H1 (cell line): ENCODE results near the gene GNAT1. TPM values are rescaled to one million over a fixed set of nuclear protein-coding genes. Genes with fewer than 3 reads are reported as not detected.
A peak's percentile ranks its signal among the peaks of the same experiment; 100 is the strongest.

Experiments used
- CTCF ChIA-PET: fragments of 300-600 bp; sonication (Branson Sonifier 250); formaldehyde crosslinking; loops from one replicate; lab custom pipeline; 2021; ENCODE audit not compliant: partially characterized antibody; lab: Charles Lee
- POLR2A ChIA-PET: fragments of 300-600 bp; sonication (Branson Sonifier 250); formaldehyde crosslinking; loops from one replicate; lab custom pipeline; 2021; ENCODE audit warnings: inconsistent platforms; ENCODE audit not compliant: partially characterized antibody; lab: Charles Lee
- DNase-seq, 2 experiments: peaks; one replicate each; pipeline versions ENCODE4 v3.0.0 to v3.0.0-alpha.2; 2010 to 2022; ENCODE audit warnings: low spot score in 2 of 2, low read depth in 1 of 2, mixed read lengths in 1 of 2
- FAIRE-seq: peaks from 2 replicates; lab custom pipeline; 2011; peaks lifted over from hg19 to GRCh38; lab: Jason Lieb, UNC
- H2AFZ ChIP-seq: 2 replicates; pipeline ENCODE4 v1.8.1; 2012; ENCODE audit warnings: low read length, inconsistent platforms
- H2AK5ac ChIP-seq: 2 replicates; pipeline ENCODE4 v1.6.1; 2013; ENCODE audit warnings: low read depth, low read length
- H2BK120ac ChIP-seq: replicated peaks from 2 replicates; pipeline ENCODE3; 2013; ENCODE audit warnings: low read depth, low read length, inconsistent platforms
- H2BK12ac ChIP-seq: 2 replicates; pipeline ENCODE4 v1.6.1; 2013; ENCODE audit warnings: low read depth, low read length
- H2BK15ac ChIP-seq: 2 replicates; pipeline ENCODE4 v1.6.1; 2013; ENCODE audit warnings: low read length
- H2BK20ac ChIP-seq: 2 replicates; pipeline ENCODE4 v1.6.1; 2013; ENCODE audit warnings: low read length
- H2BK5ac ChIP-seq: 2 replicates; pipeline ENCODE4 v1.6.1; 2013; ENCODE audit warnings: low read depth, low read length
- H3K14ac ChIP-seq: 2 replicates; pipeline ENCODE4 v1.6.1; 2013; ENCODE audit warnings: inconsistent platforms; ENCODE audit not compliant: insufficient read length
- H3K18ac ChIP-seq: 2 replicates; pipeline ENCODE4 v1.6.1; 2013; ENCODE audit warnings: low read length; ENCODE audit errors: extremely low read depth
- H3K23ac ChIP-seq: 2 replicates; pipeline ENCODE4 v1.6.1; 2013; ENCODE audit warnings: inconsistent platforms; ENCODE audit not compliant: insufficient read length
- H3K23me2 ChIP-seq: 2 replicates; pipeline ENCODE4 v1.6.1; 2013; ENCODE audit warnings: low read depth, low read length
- H3K27ac ChIP-seq: 2 replicates; pipeline ENCODE4 v1.6.1; 2011; ENCODE audit warnings: low read depth, low read length, inconsistent platforms
- H3K27me3 ChIP-seq, 4 experiments: replicated peaks in 1 of 4; 1 replicate in 1 of 4; 2 replicates in 3 of 4; pipeline versions ENCODE4 v1.6.1 to v1.8.1; 2011 to 2013; ENCODE audit warnings: low read length in 3 of 4, mild to moderate bottlenecking in 3 of 4, inconsistent platforms in 2 of 4, mixed read lengths in 2 of 4, moderate library complexity in 1 of 4; ENCODE audit not compliant: control insufficient read depth in 3 of 4, insufficient read depth in 3 of 4; ENCODE audit errors: extremely low read depth in 1 of 4
- H3K36me3 ChIP-seq, 4 experiments: 2 replicates each; pipeline versions ENCODE4 v1.6.1 to v1.8.1; 2011 to 2013; ENCODE audit warnings: mild to moderate bottlenecking in 4 of 4, low read length in 3 of 4, moderate library complexity in 2 of 4, control low read depth in 1 of 4, inconsistent platforms in 1 of 4; ENCODE audit not compliant: insufficient read depth in 4 of 4, control insufficient read depth in 2 of 4
- H3K4ac ChIP-seq: replicated peaks from 2 replicates; pipeline ENCODE3; 2013; ENCODE audit warnings: low read length, low read depth, mixed read lengths, inconsistent platforms; ENCODE audit not compliant: insufficient read length
- H3K4me1 ChIP-seq, 4 experiments: replicated peaks in 1 of 4; 1 replicate in 1 of 4; 2 replicates in 3 of 4; pipeline versions ENCODE4 v1.6.1 to v1.8.1; 2011 to 2013; ENCODE audit warnings: low read length in 3 of 4, inconsistent platforms in 2 of 4, mixed read lengths in 1 of 4; ENCODE audit not compliant: insufficient read depth in 4 of 4, control insufficient read depth in 3 of 4
- H3K4me2 ChIP-seq, 2 experiments: 2 replicates each; pipeline versions ENCODE4 v1.6.1 to v1.8.1; 2011 to 2013; ENCODE audit warnings: low read depth in 2 of 2, low read length in 2 of 2, control low read depth in 1 of 2, inconsistent platforms in 1 of 2, mild to moderate bottlenecking in 1 of 2; ENCODE audit not compliant: insufficient read depth in 1 of 2
- H3K4me3 ChIP-seq, 4 experiments: fragments of 200-600, 300-600 bp in 1 of 4; sonication (generic), shearing (Covaris generic), sonication (Bioruptor Twin) in 1 of 4; 2 replicates each; pipeline versions ENCODE4 v1.5.1 to v1.8.1; 2011 to 2016; ENCODE audit warnings: low read length in 4 of 4, low read depth in 3 of 4, control low read depth in 2 of 4, inconsistent platforms in 2 of 4, mild to moderate bottlenecking in 2 of 4, mixed read lengths in 1 of 4, moderate library complexity in 1 of 4; ENCODE audit not compliant: insufficient read depth in 2 of 4; ENCODE audit errors: extremely low read depth in 1 of 4
- H3K56ac ChIP-seq: replicated peaks from 2 replicates; pipeline ENCODE3; 2013; ENCODE audit warnings: low read depth, mild to moderate bottlenecking, mixed read lengths, low read length, inconsistent platforms; ENCODE audit not compliant: insufficient read length
- H3K79me1 ChIP-seq: 2 replicates; pipeline ENCODE4 v1.6.1; 2013; ENCODE audit warnings: low read depth, low read length, control low read depth
- H3K79me2 ChIP-seq, 2 experiments: 2 replicates each; pipeline versions ENCODE4 v1.6.1 to v1.8.1; 2012 to 2013; ENCODE audit warnings: low read length in 2 of 2, mild to moderate bottlenecking in 2 of 2, inconsistent platforms in 1 of 2; ENCODE audit not compliant: insufficient read depth in 2 of 2, control insufficient read depth in 1 of 2
- H3K9ac ChIP-seq, 4 experiments: replicated peaks in 1 of 4; 1 replicate in 1 of 4; 2 replicates in 3 of 4; pipeline versions ENCODE4 v1.6.1 to v1.8.1; 2011 to 2013; ENCODE audit warnings: low read depth in 3 of 4, low read length in 3 of 4, control low read depth in 2 of 4, mild to moderate bottlenecking in 2 of 4, moderate library complexity in 2 of 4, inconsistent platforms in 1 of 4; ENCODE audit errors: extremely low read depth in 1 of 4
- H3K9me3 ChIP-seq, 2 experiments: 2 replicates each; pipeline versions ENCODE4 v1.6.1 to v1.8.1; 2012 to 2013; ENCODE audit warnings: mild to moderate bottlenecking in 2 of 2, moderate library complexity in 2 of 2, control low read depth in 1 of 2, inconsistent platforms in 1 of 2, low read depth in 1 of 2, low read length in 1 of 2, mixed read lengths in 1 of 2; ENCODE audit not compliant: insufficient read depth in 2 of 2
- H4K20me1 ChIP-seq, 2 experiments: replicated peaks in 1 of 2; 2 replicates each; pipeline versions ENCODE3 to v1.8.1; 2011 to 2013; ENCODE audit warnings: inconsistent platforms in 2 of 2, low read length in 2 of 2, mild to moderate bottlenecking in 1 of 2; ENCODE audit not compliant: insufficient read depth in 2 of 2, control insufficient read depth in 1 of 2
- H4K5ac ChIP-seq: 2 replicates; pipeline ENCODE4 v1.6.1; 2013; ENCODE audit warnings: low read length, low read depth, mixed read lengths, inconsistent platforms; ENCODE audit not compliant: insufficient read length
- H4K8ac ChIP-seq: 2 replicates; pipeline ENCODE4 v1.8.0; 2013; ENCODE audit warnings: mild to moderate bottlenecking, moderate library complexity, low read length, inconsistent platforms; ENCODE audit not compliant: insufficient read depth; ENCODE audit errors: extremely low read depth
- H4K91ac ChIP-seq: replicated peaks from 2 replicates; pipeline ENCODE3; 2013; ENCODE audit warnings: low read length, mixed read lengths, inconsistent platforms; ENCODE audit not compliant: insufficient read length
- ASH2L ChIP-seq: fragments of 200-600, 300-600 bp; sonication (generic); IDR thresholded peaks from one replicate; pipeline ENCODE4 v1.7.1; 2017; ENCODE audit warnings: low read length
- CEBPB ChIP-seq: IDR thresholded peaks from 2 replicates; pipeline ENCODE4 v1.6.1; 2012; ENCODE audit warnings: low read depth, low read length
- EGR1 ChIP-seq: IDR thresholded peaks from 2 replicates; pipeline ENCODE4 v1.6.1; 2011; ENCODE audit warnings: low read depth, low read length, borderline replicate concordance
- EP300 ChIP-seq, 2 experiments: IDR thresholded peaks; 1 replicate in 1 of 2; 2 replicates in 1 of 2; pipeline ENCODE4 v1.6.1; 2011 to 2012; ENCODE audit warnings: low read depth in 2 of 2, low read length in 2 of 2, mild to moderate bottlenecking in 2 of 2, borderline replicate concordance in 1 of 2, inconsistent platforms in 1 of 2, moderate library complexity in 1 of 2
- GTF2F1 ChIP-seq: IDR thresholded peaks from 2 replicates; pipeline ENCODE4 v1.6.1; 2012; ENCODE audit warnings: low read depth, low read length, improper control_type of control experiment, borderline replicate concordance
- HDAC2 ChIP-seq, 2 experiments: fragments of 300-600 bp in 1 of 2; sonication (generic) in 1 of 2; IDR thresholded peaks; 2 replicates each; pipeline ENCODE4 v1.6.1; 2011 to 2012; ENCODE audit warnings: low read depth in 2 of 2, low read length in 2 of 2, mild to moderate bottlenecking in 2 of 2, moderate library complexity in 2 of 2, borderline replicate concordance in 1 of 2, inconsistent platforms in 1 of 2
- KDM4A ChIP-seq: IDR thresholded peaks from one replicate; pipeline ENCODE4 v1.7.1; 2012; ENCODE audit warnings: low read depth, mild to moderate bottlenecking, moderate library complexity, low read length, inconsistent platforms; ENCODE audit not compliant: severe bottlenecking
- PHF8 ChIP-seq: fragments of 200-600 bp; sonication (generic); conservative IDR thresholded peaks from 2 replicates; pipeline ENCODE4 v1.7.1; 2012; ENCODE audit warnings: low read depth, mild to moderate bottlenecking, inconsistent platforms, low read length, moderate library complexity
- SIX5 ChIP-seq: IDR thresholded peaks from 2 replicates; pipeline ENCODE4 v1.6.1; 2011; ENCODE audit warnings: mild to moderate bottlenecking, low read depth, low read length
- TAF1 ChIP-seq: IDR thresholded peaks from 2 replicates; pipeline ENCODE4 v1.6.1; 2011; ENCODE audit warnings: mild to moderate bottlenecking, low read depth, low read length
- TCF12 ChIP-seq: IDR thresholded peaks from 2 replicates; pipeline ENCODE4 v1.6.1; 2011; ENCODE audit warnings: low read depth, mild to moderate bottlenecking, low read length
- WGBS, 2 experiments: shearing (Covaris generic) in 1 of 2; methylation state at CpG; one replicate each; pipeline versions ENCODE4 v1.1.6 to v1.1.7; 2013 to 2015; ENCODE audit warnings: low lambda C conversion rate in 2 of 2, mixed read lengths in 2 of 2, inconsistent platforms in 1 of 2, low coverage in 1 of 2, missing lambda C conversion rate in 1 of 2; ENCODE audit not compliant: insufficient replicate concordance in 2 of 2, insufficient coverage in 1 of 2, insufficient read length in 1 of 2; ENCODE audit errors: extremely low coverage in 1 of 2, missing lambda C conversion rate in 1 of 2; 5-methylcytosine and 5-hydroxymethylcytosine counted together
- polyA plus RNA-seq, 7 experiments: library from polyadenylated mRNA; depleted of rRNA in 3 of 7; stranded (reverse) in 5 of 7; unstranded in 2 of 7; fragments of >200 nt in 5 of 7; fragments of 200-250 nt in 2 of 7; gene quantifications; 1 replicate in 5 of 7; 2 replicates in 1 of 7; 4 replicates in 1 of 7; pipeline versions ENCODE4 v1.2.1 to v1.2.3, GENCODE V29; 2011 to 2013; ENCODE audit warnings: missing spikeins in 2 of 7, mixed read lengths in 2 of 7
- total RNA-seq: library from RNA; stranded (reverse); fragmentation: NEBNext Ultra II Directional; extraction: Animal tissue kit (Norgen Biotek cat#: 25700); gene quantifications from 2 replicates; pipeline ENCODE4 v1.2.1, GENCODE V29; 2021

The GNAT1 gene
- total and polyA plus RNA-seq, 2 of the 8 experiments (the other 6 are each of a cell fraction or from before 2014, with no cell fraction given) = 0.08 TPM; not detected in 1

DNA sequence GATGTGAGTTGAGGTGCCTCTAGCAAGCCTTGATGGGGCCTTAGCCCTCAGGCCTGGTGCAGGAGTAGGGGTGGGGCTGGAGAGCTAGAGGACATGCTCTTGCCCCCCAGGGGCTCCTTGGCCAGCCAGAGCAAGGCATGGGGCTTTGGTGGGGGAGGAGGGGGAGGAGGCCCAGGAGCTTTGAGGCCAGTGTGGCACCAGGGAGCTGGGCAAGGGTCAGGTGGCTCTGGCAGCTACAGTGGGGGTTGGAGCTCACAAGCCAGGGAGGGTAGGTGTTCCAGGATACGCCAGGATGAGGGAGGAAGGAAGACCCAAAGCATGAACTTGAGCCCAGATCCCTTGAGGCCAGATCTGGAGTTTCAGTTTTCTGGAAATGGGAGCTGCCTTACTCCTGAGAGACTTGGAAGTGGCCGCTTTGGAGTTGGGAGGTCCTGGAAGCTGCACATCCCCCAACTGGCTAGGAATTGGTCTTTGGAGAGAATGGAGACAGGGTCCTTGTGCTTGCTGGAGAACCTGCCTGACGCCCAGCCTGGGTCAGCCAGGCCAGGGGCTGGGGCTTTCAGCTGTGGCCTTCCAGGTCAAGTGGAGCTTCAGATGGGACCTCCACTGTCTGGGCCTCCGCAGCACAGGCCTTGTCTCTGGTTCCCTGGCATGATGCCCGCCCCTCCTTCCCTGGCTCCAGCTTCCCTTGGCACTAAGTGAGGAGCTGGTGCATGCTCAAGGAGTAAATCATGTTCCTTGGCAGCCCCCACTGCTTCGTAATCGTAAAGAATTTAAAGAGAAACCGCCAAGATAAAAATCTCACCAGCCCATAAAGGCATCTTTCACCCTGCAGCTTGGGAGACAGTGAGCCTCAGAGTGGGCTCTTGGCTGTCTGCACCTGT is 27.6 kb upstream of the GNAT1 start:
- no peak for DNase-seq
- Histone ChIP-seq H2AK5ac (no peak overlapping the region), H3K36me3 (peaks cover 7 to 19% (median 15%) of the 10 kb centered on the region in 4 experiments; a peak in 5 of 8 replicates), H2BK20ac (no peak overlapping the region), H4K20me1 (peaks cover 3 to 12% of the 10 kb centered on the region in 2 experiments), H2BK120ac (no peak overlapping the region), H3K23ac (no peak overlapping the region), H3K79me2 (peaks cover 0 to 21% of the 10 kb centered on the region in 2 experiments; a peak in 3 of 4 replicates), H3K79me1 (peaks cover 20% of the 10 kb centered on the region), H3K14ac (no peak overlapping the region), H3K4ac (no peak overlapping the region), H2BK12ac (peak overlapping the region; percentile 17; the same call in 1 of the 2 replicates), H3K4me1 (peaks cover 0 to 27% (median 16%) of the 10 kb centered on the region in 4 experiments; a peak in 6 of 7 replicates), H3K23me2 (no peaks in the 10 kb centered on the region), H2BK5ac (peak overlapping the region; percentile 40; the same call in 1 of the 2 replicates), H4K91ac (no peak overlapping the region), H3K4me2 (no peak overlapping the region), H3K4me3 (no peak overlapping the region), H4K8ac (0 out of 2 replicates have a peak overlapping the region, but pooled peaks have one; percentile 8), H3K27ac (no peak overlapping the region), H2BK15ac (no peak overlapping the region), H3K27me3 (no peaks in the 10 kb centered on the region), H3K9me3 (no peaks in the 10 kb centered on the region), H2AFZ (no peak overlapping the region), H3K9ac (no peak overlapping the region), H3K56ac (no peak overlapping the region), H3K18ac (no peak overlapping the region), H4K5ac (no peak overlapping the region)
- WGBS, 2 experiments = 93% methylated on average over 8 of the region's 8 CpGs; no CpG with 5 or more reads in 1 of the 2 experiments
- ChIA-PET CTCF (interaction anchor here (0.8 to 25.0 kb wide), 9 partner anchors 9 to 83 kb away, joined by 3 to 299 read pairs (median 3); partner anchors contain the start of gene GNAT1), POLR2A (interaction anchor here (0.9 to 1.8 kb wide), 6 partner anchors 9 to 74 kb away, joined by 3 to 6 read pairs (median 4); no protein-coding TSS in a partner anchor)
- FAIRE-seq = no peak
- no peak for TF ChIP-seq PHF8
- TF ChIP-seq EP300 (IDR thresholded peaks at IDR 0.05; ENCODE audit: borderline replicate concordance in 1 of 2, low read depth in 2 of 2, low read length in 2 of 2) = no peak
- no peak for TF ChIP-seq KDM4A
- no peak for TF ChIP-seq HDAC2 (IDR thresholded peaks at IDR 0.05; ENCODE audit: borderline replicate concordance in 1 of 2, low read depth in 2 of 2, low read length in 2 of 2)
- no peak for TF ChIP-seq EGR1
- no peak for TF ChIP-seq GTF2F1
- TF ChIP-seq TCF12 = no peak
- TF ChIP-seq CEBPB = no peak
- no peak for TF ChIP-seq ASH2L
- TF ChIP-seq TAF1 = no peak
- no peak for TF ChIP-seq SIX5
